ENCODE data around the gene SLC25A39. TPM values are rescaled to one million over a fixed set of nuclear protein-coding genes. Genes with fewer than 3 reads are reported as not detected.

The SLC25A39 gene
- total RNA-seq, 1 donor from 2014 or later: 146 TPM

DNA sequence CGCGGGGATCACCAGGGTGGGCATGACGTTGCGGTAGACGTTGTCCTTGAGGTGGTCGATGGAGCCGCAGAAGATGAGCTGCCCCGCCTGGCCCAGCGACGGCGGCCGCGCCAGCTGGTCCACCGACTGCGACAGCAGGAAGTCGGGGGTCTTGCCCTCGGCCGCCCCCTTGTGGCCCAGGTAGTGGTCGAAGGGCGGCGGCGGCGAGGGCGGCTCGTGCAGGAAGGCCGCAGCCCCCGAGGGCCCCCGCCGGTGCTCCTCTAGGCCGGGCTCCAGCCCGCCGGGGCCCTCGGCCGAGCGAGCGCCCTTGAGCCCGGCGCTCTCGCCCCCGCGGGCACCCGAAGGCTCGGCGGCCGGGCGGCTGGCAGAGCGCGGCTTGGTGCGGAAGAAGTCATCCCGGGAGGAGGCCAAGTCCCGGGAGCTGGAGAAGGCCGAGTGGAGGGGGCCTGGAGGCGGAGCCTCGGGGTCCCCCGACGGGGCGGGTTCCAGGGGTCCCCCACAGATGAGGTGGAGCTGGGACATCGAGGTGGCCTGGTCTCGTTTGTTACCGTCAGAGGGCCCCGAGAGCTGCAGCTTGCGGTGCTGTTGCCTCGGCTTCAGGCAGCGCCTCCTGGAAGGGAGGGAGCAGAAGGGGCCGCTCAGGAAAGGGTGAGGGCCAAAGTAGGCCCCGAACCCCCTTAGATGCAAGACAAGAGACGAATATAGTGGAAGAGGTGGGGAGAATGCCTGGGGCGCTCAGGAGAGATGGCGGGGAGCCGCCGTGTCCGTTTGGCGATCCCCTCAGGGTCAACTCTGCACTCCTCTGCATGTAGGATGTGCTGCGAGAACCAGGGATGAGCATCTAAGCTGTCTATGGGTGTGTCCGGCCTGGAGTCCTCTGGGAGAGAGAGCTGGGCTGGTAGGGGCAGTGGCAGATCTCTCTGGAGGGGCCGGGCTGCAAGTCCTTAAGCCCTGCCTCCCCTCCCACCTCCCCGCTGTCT is 30.2 kb upstream of the SLC25A39 start:
- peaks cover 3% of the 10 kb centered on the region for H3K36me3 ChIP-seq (ENCODE audit: control insufficient read depth, insufficient read depth, low read length)
- peaks cover 2% of the 10 kb centered on the region for H3K27me3 ChIP-seq (ENCODE audit: control insufficient read depth, insufficient read depth, low read length)
- no peak overlapping the region for H3K4me3 ChIP-seq (ENCODE audit: low read depth, low read length)
- TF ChIP-seq, protein P1, sequence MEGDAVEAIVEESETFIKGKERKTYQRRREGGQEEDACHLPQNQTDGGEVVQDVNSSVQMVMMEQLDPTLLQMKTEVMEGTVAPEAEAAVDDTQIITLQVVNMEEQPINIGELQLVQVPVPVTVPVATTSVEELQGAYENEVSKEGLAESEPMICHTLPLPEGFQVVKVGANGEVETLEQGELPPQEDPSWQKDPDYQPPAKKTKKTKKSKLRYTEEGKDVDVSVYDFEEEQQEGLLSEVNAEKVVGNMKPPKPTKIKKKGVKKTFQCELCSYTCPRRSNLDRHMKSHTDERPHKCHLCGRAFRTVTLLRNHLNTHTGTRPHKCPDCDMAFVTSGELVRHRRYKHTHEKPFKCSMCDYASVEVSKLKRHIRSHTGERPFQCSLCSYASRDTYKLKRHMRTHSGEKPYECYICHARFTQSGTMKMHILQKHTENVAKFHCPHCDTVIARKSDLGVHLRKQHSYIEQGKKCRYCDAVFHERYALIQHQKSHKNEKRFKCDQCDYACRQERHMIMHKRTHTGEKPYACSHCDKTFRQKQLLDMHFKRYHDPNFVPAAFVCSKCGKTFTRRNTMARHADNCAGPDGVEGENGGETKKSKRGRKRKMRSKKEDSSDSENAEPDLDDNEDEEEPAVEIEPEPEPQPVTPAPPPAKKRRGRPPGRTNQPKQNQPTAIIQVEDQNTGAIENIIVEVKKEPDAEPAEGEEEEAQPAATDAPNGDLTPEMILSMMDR (IDR thresholded peaks at IDR 0.05; ENCODE audit: insufficient read depth, low read length, poor library complexity, severe bottlenecking): peak; percentile 36
- DNase-seq (ENCODE audit: low read depth): no peak

GRCh38 chr17:44353672-44354331 is 29.2 kb upstream of the SLC25A39 start:
- TF ChIP-seq, protein P1 (IDR thresholded peaks at IDR 0.05; ENCODE audit: insufficient read depth, low read length, poor library complexity, severe bottlenecking): no peak
- H3K36me3 ChIP-seq (ENCODE audit: control insufficient read depth, insufficient read depth, low read length): peaks cover 3% of the 10 kb centered on the region
- H3K4me3 ChIP-seq (ENCODE audit: low read depth, low read length): no peak overlapping the region
- H3K27me3 ChIP-seq (ENCODE audit: control insufficient read depth, insufficient read depth, low read length): peaks cover 2% of the 10 kb centered on the region
- DNase-seq (ENCODE audit: low read depth): no peak

DNA sequence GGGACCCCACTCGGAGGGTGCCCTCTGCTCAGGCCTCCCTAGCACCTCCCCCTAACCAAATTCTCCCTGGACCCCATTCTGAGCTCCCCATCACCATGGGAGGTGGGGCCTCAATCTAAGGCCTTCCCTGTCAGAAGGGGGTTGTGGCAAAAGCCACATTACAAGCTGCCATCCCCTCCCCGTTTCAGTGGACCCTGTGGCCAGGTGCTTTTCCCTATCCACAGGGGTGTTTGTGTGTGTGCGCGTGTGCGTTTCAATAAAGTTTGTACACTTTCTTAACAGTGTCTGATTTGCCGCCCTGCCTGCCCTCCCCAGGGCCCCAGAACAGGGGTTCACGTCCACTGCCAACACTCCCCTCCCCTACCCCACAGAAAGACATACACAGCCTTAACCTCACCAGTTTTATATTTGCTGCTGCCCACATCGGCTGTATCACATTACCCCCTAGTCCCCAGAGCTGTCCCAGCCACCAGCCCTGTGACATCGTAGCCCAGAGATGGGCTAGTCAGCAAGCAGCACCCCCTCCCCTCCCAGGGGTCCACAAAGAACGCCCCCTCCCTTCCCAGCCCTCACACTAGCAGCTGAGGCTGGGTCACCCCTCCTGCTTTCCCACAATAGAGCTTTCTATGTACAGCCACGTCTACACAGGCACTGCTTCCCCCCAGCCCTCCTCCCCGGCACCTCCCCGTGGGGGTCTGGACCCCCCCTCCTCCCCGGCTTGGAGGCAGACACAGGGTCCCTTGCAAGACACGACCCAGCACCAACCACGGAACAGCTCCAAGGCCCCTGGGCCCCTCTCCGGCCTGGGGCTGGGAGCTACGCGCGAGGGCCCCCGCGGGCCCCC is 28.4 kb upstream of the SLC25A39 start:
- Histone ChIP-seq H3K4me3 (ENCODE audit: low read depth, low read length) (no peak overlapping the region), H3K36me3 (ENCODE audit: control insufficient read depth, insufficient read depth, low read length) (peaks cover 3% of the 10 kb centered on the region), H3K27me3 (ENCODE audit: control insufficient read depth, insufficient read depth, low read length) (peaks cover 2% of the 10 kb centered on the region)
- TF ChIP-seq, protein P1 (IDR thresholded peaks at IDR 0.05; ENCODE audit: insufficient read depth, low read length, poor library complexity, severe bottlenecking): no peak
- no peak for DNase-seq (ENCODE audit: low read depth)

DNA sequence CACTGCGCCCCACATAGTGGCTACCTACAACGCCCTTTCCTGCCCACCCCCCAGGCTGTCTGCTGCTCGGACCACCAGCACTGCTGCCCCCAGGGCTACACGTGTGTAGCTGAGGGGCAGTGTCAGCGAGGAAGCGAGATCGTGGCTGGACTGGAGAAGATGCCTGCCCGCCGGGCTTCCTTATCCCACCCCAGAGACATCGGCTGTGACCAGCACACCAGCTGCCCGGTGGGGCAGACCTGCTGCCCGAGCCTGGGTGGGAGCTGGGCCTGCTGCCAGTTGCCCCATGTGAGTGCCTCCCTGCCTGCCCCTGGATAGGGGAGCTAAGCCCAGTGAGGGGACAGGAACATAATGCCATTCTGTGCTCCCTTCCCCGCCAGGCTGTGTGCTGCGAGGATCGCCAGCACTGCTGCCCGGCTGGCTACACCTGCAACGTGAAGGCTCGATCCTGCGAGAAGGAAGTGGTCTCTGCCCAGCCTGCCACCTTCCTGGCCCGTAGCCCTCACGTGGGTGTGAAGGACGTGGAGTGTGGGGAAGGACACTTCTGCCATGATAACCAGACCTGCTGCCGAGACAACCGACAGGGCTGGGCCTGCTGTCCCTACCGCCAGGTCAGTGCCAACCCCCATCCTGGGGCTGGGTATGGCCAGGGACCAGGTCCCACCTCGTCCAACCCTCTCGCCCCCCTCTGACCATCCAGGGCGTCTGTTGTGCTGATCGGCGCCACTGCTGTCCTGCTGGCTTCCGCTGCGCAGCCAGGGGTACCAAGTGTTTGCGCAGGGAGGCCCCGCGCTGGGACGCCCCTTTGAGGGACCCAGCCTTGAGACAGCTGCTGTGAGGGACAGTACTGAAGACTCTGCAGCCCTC is 27.6 kb upstream of the SLC25A39 start:
- H3K36me3 ChIP-seq (ENCODE audit: control insufficient read depth, insufficient read depth, low read length): peaks cover 3% of the 10 kb centered on the region
- DNase-seq (ENCODE audit: low read depth): no peak
- peaks cover 2% of the 10 kb centered on the region for H3K27me3 ChIP-seq (ENCODE audit: control insufficient read depth, insufficient read depth, low read length)
- TF ChIP-seq, protein P1 (IDR thresholded peaks at IDR 0.05; ENCODE audit: insufficient read depth, low read length, poor library complexity, severe bottlenecking): no peak
- H3K4me3 ChIP-seq (ENCODE audit: low read depth, low read length): no peak overlapping the region

DNA sequence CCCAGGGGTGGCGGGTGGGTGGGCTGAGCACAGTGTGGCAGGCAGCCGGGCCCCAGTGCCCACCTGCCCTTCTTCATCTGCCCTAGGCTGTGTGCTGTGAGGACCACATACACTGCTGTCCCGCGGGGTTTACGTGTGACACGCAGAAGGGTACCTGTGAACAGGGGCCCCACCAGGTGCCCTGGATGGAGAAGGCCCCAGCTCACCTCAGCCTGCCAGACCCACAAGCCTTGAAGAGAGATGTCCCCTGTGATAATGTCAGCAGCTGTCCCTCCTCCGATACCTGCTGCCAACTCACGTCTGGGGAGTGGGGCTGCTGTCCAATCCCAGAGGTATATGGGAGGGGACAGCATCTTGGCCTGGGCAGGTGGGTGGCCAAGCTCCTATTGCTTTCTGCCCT is 26.8 kb upstream of the SLC25A39 start:
- Histone ChIP-seq H3K4me3 (ENCODE audit: low read depth, low read length) (no peak overlapping the region), H3K36me3 (ENCODE audit: control insufficient read depth, insufficient read depth, low read length) (peaks cover 3% of the 10 kb centered on the region), H3K27me3 (ENCODE audit: control insufficient read depth, insufficient read depth, low read length) (peaks cover 2% of the 10 kb centered on the region)
- TF ChIP-seq, protein P1 (IDR thresholded peaks at IDR 0.05; ENCODE audit: insufficient read depth, low read length, poor library complexity, severe bottlenecking): no peak
- DNase-seq (ENCODE audit: low read depth): no peak
